ENCODE measurements around the gene GAS6.

GAS6 gene

DNA sequence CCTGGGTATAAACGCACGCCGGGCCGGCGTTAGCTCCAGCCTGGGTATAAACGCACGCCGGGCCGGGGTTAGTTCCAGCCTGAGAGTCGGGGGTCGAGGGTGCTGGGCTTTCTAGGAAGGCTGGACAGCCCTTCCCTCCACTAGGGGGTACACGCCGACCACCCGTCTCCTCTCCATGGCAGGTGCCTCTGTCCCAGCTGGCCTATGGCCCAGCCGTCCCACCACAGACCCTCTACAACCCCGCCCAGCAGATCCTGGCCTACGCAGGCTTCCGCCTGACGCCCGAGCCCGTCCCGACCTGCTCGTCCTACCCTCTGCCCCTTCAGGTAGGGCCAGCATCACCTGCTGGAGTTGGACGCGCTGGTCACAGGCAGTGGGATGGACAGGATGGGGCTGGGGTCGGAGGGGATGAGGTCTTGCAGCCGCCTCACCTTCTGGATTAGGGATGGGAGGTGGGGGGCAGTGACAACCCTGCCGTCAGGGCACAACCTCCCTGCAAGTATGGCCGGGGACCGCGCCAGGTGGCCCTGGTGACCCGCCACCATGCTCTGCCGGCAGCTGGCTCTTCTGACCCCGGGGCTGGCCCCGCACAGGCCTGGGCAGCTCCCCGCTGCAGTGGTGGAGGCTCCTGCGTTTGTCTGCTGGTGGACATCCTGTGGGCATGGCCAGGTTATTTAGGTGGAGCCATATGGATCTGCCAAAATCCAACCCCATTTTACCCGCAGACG lies 59.0 kb downstream of the GAS6 start:
- Histone ChIP-seq H3K4me3 (ENCODE audit: low read depth, low read length) (no peak overlapping the region), H3K27ac (ENCODE audit: extremely low read depth, low read depth, low read length) (no peak overlapping the region), H3K36me3 (ENCODE audit: control insufficient read depth in 2 of 2, insufficient read depth in 1 of 2, low read length in 2 of 2) (no peaks in the 10 kb centered on the region), H3K9me3 (ENCODE audit: control insufficient read depth, insufficient read depth, low read depth, low read length) (no peaks in the 10 kb centered on the region), H3K4me1 (ENCODE audit: control insufficient read depth, insufficient read depth, low read length) (no peaks in the 10 kb centered on the region)
- TF ChIP-seq ZNF426 (tag by site-specific recombination; IDR thresholded peaks at IDR 0.05) (no peak), ZNF112 (tag by site-specific recombination; IDR thresholded peaks at IDR 0.05) (no peak), KLF1 (tag by site-specific recombination; IDR thresholded peaks at IDR 0.05) (no peak), ZBTB1 (tag by site-specific recombination; IDR thresholded peaks at IDR 0.05) (no peak), ZNF830 (tag by site-specific recombination; IDR thresholded peaks at IDR 0.05; ENCODE audit: low read depth) (no peak), ZNF664 (tag by site-specific recombination; IDR thresholded peaks at IDR 0.05) (no peak), ZNF2 (tag by site-specific recombination; IDR thresholded peaks at IDR 0.05) (no peak), ZNF16 (tag by site-specific recombination; IDR thresholded peaks at IDR 0.05; ENCODE audit: low read depth) (no peak), ZNF133 (tag by site-specific recombination; IDR thresholded peaks at IDR 0.05) (no peak), ZBTB7A (tag by site-specific recombination; IDR thresholded peaks at IDR 0.05; ENCODE audit: low read depth) (no peak), SETDB1 (IDR thresholded peaks at IDR 0.05; ENCODE audit: insufficient read length, low read length) (no peak), IKZF3 (tag by site-specific recombination; IDR thresholded peaks at IDR 0.05) (no peak)
- TF ChIP-seq, protein P1, sequence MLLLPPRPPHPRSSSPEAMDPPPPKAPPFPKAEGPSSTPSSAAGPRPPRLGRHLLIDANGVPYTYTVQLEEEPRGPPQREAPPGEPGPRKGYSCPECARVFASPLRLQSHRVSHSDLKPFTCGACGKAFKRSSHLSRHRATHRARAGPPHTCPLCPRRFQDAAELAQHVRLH (tag by site-specific recombination; IDR thresholded peaks at IDR 0.05), result no peak
- CTCF ChIA-PET, result no interaction called here
- POLR2A ChIA-PET, result no interaction called here

DNA sequence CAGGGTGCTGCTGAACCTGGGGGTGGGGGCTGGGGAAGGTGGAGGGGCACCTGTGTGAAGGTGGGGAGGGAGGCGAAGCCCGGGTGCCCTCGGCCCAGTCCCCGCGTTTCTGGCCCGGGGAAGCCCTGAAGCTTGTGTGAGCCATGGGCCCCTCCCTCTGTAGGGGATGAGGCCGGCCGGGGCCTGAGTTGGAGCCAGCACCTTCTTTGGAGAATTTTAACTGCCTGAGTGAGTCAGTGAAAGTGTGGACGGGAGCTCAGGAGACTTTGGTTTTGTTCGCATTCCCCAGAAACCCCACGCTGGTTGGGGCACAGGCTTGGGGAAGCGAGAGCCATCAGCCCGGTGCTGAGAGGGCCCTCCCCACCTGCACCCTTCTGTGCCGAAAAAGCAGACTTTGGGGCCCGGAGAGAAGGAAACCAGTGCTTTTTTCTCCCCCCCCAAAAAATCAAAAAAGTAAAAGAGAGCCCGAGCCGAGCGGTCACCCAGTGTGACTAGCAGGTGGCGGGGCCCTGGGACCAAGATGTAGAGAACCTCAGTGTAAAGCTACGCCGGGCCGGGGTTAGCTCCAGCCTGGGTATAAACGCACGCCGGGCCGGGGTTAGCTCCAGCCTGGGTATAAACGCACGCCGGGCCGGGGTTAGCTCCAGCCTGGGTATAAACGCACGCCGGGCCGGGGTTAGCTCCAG lies 59.7 kb downstream of the GAS6 start:
- Histone ChIP-seq H3K27ac (ENCODE audit: extremely low read depth, low read depth, low read length) (no peak overlapping the region), H3K4me3 (ENCODE audit: low read depth, low read length) (no peak overlapping the region), H3K4me1 (ENCODE audit: control insufficient read depth, insufficient read depth, low read length) (no peaks in the 10 kb centered on the region), H3K36me3 (ENCODE audit: control insufficient read depth in 2 of 2, insufficient read depth in 1 of 2, low read length in 2 of 2) (no peaks in the 10 kb centered on the region), H3K9me3 (ENCODE audit: control insufficient read depth, insufficient read depth, low read depth, low read length) (no peaks in the 10 kb centered on the region)
- ChIA-PET CTCF (no interaction called here), POLR2A (no interaction called here)
- TF ChIP-seq ZNF670 (tag by site-specific recombination; IDR thresholded peaks at IDR 0.05; ENCODE audit: low read depth), result no peak
- TF ChIP-seq ZNF623 (tag by site-specific recombination; IDR thresholded peaks at IDR 0.05), result no peak
- TF ChIP-seq ZBTB7A (tag by site-specific recombination; IDR thresholded peaks at IDR 0.05; ENCODE audit: low read depth), result no peak
- TF ChIP-seq ZNF274 (IDR thresholded peaks at IDR 0.05; ENCODE audit: low read length), result no peak
- no peak for TF ChIP-seq ZNF274 (tag by site-specific recombination; IDR thresholded peaks at IDR 0.05; ENCODE audit: borderline replicate concordance)

DNA sequence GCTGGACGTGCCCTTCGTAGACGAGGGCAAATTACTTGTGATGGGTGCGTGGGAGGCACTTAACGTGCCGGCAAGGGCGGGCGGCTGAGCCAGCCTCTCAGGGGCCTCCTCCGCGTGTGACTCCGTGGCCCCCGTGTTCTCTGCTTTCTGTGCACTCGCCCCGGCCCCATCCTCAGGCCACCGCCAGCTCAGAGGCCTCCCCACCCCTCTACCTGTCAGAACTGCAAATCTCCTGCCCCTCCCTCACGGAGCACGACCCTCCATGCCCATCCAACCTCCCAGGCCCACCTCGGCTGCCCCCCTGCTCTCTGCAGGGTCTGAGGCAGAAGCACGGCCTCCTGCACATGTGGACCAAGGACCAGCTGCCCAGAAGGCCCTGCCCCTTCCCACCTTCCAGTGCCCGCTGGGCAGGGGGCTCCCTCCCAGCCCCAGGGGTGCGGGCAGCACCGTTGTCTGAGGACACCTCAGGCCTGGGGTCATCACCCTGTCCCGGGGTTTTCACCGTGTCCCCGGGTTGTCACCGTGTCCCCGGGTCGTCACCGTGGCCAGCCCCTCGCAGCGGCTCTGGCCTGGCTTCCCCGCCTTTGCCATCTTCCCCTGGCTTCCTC lies 60.4 kb downstream of the GAS6 start:
- no peak overlapping the region for H3K27ac ChIP-seq (ENCODE audit: extremely low read depth, low read depth, low read length)
- no peaks in the 10 kb centered on the region for H3K9me3 ChIP-seq (ENCODE audit: control insufficient read depth, insufficient read depth, low read depth, low read length)
- no peak overlapping the region for H3K4me3 ChIP-seq (ENCODE audit: low read depth, low read length)
- H3K36me3 ChIP-seq (ENCODE audit: control insufficient read depth in 2 of 2, insufficient read depth in 1 of 2, low read length in 2 of 2), result no peaks in the 10 kb centered on the region
- POLR2A ChIA-PET, result no interaction called here
- TF ChIP-seq ZNF114 (tag by site-specific recombination; IDR thresholded peaks at IDR 0.05) (no peak), KLF9 (tag by site-specific recombination; IDR thresholded peaks at IDR 0.05; ENCODE audit: low read depth) (no peak)
- H3K4me1 ChIP-seq (ENCODE audit: control insufficient read depth, insufficient read depth, low read length), result no peaks in the 10 kb centered on the region
- CTCF ChIA-PET, result no interaction called here

Measured in HEK293 (cell line).